GM12865 (cell line): Measurements from ENCODE around the gene TRABD2B.
A peak's percentile ranks its signal among the peaks of the same experiment; 100 is the strongest.

Source experiments
- DNase-seq: peaks from one replicate; pipeline ENCODE4 v3.0.0; 2010; ENCODE audit warnings: low read depth
- H3K4me3 ChIP-seq: 2 replicates; pipeline ENCODE4 v1.5.1; 2011; ENCODE audit warnings: mild to moderate bottlenecking, low read depth, low read length, control low read depth
- CTCF ChIP-seq: IDR thresholded peaks from 2 replicates; pipeline ENCODE4 v1.5.1; 2011; ENCODE audit warnings: low read length, control low read depth, low read depth, inconsistent platforms; ENCODE audit not compliant: insufficient read depth; ENCODE audit errors: missing control alignments

TRABD2B gene

GRCh38 chr1:47761974-47762373 lies 235.2 kb downstream of the TRABD2B start:
- DNase-seq, result peak; percentile 55
- no peak for TF ChIP-seq CTCF
- H3K4me3 ChIP-seq, result no peak overlapping the region

DNA sequence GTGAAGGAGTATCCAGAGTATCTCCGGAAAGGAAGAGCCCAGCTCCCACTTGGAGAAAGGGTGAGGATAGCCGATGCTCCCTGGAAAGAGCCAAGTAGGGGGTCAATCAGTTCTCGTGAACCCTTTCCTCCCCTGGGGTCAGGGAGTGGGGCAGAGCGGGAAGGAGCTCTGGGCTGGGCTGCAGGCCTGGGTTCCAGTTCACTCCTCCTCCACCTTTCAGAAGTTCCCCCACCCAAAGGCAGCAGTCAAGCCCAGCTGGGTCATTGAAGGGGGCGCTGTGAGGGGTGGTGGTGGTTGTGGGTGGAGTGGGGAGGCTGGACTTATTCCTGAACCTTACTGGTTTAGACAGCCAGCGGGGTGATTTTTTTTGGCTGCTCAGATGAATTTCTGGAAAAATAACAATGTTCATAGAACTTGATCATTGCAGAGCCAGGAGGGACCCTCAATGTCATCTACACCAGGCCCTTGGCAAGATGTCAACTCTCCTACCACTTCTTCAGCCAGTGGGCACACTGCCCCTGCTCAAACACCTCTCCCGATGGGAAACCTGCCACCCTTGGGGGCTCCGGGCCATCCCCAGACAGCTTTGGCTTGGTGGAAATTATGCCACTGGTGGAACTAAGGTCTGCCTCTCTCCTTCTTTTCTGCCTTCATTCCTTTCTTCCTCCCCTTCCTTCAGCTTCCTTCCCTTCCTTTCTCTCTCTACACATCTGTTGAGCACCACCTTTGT lies 235.8 kb downstream of the TRABD2B start:
- no peak for TF ChIP-seq CTCF
- no peak overlapping the region for H3K4me3 ChIP-seq
- DNase-seq, result no peak

- no peak overlapping the region for H3K4me3 ChIP-seq
- DNase-seq, result no peak
- no peak for TF ChIP-seq CTCF
Measured at GRCh38 chr1:47759936-47760629, 237.1 kb downstream of the TRABD2B start.

DNA sequence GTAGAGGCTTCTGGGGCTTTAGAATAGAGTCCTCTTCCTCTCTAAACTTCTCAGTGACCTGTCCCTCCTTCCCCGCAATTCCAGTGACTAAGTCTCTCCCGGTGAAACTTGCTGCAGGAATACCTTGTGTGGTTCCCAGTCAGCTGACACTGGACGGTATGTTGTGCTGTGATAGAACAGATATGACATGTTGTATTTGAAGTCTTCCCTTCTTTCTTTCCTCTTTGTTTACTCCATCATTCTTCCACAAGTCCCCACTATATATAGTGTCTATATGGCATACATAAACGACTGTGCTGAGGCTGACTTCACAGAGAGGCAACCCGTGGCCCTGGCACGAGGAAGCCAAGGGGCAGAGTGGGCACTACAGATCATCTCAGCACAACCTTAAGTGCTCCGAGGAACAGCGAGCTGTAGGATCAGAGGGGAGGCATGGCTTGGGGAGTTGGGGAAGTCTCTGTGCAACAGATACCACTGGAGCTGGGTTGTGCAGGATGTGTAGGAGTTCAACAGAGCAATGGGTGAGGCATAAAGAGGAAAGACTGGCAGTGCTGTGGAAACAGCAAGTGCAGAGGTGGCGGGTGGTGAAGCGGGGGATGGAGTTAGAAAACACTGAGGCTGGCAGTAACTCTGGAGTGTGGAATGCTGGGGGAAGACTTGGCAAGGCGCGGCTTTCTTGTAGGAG lies 237.8 kb downstream of the TRABD2B start:
- no peak for TF ChIP-seq CTCF
- H3K4me3 ChIP-seq, result no peak overlapping the region
- no peak for DNase-seq

- DNase-seq, result no peak
- H3K4me3 ChIP-seq, result no peak overlapping the region
- TF ChIP-seq CTCF, result no peak
Measured at GRCh38 chr1:47758341-47759250, 238.6 kb downstream of the TRABD2B start.

DNA sequence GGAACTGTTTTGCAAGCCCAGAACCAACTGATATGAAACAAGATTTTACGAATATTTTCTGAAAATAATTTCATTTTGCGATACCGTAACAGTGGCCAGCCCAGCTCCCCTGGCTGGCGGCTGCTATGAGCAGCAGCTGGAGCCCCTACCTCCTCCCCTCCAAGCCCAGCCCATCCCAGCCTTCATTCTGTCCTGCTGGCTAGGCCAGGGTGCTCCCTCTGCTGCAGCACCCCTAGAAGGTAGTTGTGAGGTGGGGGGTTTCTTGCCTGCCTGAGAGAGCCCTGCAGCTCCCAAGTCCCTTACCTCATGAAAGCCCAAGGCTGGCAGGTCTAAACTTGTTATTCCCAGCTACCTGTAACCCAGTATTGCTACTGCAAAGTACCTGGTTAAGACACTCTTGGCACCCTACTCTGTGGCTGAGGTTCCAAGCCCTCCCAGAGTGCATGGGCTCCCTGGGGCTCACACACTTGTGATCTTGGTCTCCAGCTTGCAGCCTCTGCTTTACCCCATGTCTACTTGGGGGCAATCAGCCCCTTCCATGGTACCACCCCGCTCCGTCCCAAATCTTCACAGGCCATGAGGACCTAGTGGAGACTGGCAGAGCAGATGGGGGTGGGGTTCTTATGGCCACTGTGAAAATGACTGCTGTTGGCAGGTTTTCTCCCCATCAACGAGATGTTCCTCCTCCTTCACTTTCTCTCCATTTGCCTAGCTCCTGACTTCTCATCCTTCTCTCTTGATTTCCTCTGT lies 239.8 kb downstream of the TRABD2B start:
- TF ChIP-seq CTCF, result no peak
- no peak overlapping the region for H3K4me3 ChIP-seq
- no peak for DNase-seq
